ENCODE results near the gene PPP6R3. TPM values are rescaled to one million over a fixed set of nuclear protein-coding genes. Genes with fewer than 3 reads are reported as not detected.

PPP6R3 gene
- total RNA-seq, 4 donors from 2014 or later = 104 to 169 (median 118) TPM

DNA sequence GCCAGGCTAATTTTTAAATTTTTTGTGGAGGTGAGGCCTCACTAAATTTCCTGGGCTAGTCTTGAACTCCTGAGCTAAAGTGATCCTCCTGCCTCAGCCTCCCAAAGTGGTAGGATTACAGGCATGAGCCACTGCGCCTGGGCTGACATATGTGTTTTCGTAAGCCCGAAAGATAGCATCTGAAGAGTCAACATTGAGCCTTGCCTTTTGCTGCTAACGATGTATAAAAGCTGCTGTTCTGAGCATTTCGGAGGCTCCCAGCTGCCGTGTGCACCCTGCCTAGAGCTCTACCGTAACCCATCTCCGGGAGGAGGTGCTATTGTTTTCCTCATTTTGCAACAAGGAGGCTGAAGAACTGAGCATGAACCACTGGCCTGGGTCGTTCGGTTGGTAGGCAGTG, 18.1 kb upstream of the PPP6R3 start:
- TF ChIP-seq, protein P1, sequence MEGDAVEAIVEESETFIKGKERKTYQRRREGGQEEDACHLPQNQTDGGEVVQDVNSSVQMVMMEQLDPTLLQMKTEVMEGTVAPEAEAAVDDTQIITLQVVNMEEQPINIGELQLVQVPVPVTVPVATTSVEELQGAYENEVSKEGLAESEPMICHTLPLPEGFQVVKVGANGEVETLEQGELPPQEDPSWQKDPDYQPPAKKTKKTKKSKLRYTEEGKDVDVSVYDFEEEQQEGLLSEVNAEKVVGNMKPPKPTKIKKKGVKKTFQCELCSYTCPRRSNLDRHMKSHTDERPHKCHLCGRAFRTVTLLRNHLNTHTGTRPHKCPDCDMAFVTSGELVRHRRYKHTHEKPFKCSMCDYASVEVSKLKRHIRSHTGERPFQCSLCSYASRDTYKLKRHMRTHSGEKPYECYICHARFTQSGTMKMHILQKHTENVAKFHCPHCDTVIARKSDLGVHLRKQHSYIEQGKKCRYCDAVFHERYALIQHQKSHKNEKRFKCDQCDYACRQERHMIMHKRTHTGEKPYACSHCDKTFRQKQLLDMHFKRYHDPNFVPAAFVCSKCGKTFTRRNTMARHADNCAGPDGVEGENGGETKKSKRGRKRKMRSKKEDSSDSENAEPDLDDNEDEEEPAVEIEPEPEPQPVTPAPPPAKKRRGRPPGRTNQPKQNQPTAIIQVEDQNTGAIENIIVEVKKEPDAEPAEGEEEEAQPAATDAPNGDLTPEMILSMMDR (IDR thresholded peaks at IDR 0.05; ENCODE audit: low read depth) = no peak

- TF ChIP-seq, protein P1 (IDR thresholded peaks at IDR 0.05; ENCODE audit: low read depth) = no peak
Observed at GRCh38 chr11:68444566-68444965, 16.0 kb upstream of the PPP6R3 start.

DNA sequence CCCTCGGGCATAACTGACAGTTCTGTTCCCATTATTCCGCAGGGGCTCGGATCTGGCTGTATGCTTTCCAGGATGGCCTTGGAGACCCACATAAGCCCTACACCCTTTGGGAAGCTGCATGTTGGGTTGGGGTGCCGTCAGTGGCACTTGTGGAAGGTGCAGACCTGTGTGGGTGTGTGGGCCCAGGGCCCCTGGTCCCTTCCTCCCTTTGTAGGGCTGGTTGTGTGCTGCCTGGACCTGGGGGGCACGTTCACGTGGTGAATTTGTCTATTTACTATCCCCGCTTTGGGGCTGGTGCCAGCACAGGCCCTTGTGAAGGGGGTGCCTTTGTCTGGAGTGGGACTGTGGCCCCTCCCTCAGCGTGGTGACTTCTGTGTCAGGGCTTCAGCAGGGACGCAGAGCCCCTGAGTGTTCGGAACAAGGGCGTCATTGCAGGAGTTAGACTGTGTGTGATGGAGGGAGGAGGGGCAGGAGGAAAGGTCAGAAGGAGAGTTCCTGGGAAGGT, 15.0 kb upstream of the PPP6R3 start:
- TF ChIP-seq, protein P1 (IDR thresholded peaks at IDR 0.05; ENCODE audit: low read depth) = no peak

- TF ChIP-seq, protein P1 (IDR thresholded peaks at IDR 0.05; ENCODE audit: low read depth) = no peak
Observed at GRCh38 chr11:68446046-68446725, 14.4 kb upstream of the PPP6R3 start.

DNA sequence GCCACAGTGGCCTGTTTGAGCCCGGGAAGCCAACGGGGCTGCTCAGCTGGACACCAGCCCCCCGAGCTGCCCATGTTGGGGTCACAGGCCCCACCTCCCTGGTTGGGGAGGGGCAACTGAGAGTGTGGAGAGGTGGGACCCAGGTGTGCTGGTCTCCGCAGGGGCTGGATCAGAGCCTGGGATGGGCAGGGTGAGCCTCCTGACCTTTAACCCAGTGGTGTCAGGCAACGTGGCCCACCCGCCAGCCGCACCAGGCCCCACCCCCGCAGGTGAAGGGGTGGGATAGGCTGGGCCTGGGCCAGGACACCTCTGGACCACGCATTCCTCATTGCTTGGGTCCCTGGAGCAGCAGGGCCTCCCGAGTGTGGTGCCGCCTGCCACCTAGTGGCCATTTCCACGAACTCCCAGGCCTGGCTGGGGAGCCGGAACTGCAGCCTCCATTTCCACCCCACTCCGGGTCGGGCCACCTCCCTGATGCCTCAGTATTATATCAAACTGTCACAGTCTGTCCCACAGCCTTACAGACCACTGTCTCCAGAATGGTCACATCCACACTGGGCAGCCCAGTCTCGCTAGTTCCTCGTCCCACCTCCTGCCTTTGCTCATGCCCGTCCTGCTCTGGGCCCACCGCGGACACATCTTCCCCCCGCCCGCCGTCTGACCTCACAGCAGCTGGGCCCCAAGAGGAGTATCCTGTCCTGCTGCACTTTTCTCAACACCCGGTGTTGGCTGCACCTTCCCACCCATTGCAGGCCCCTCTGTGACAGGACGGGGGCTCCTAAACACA, 13.3 kb upstream of the PPP6R3 start:
- TF ChIP-seq, protein P1 (IDR thresholded peaks at IDR 0.05; ENCODE audit: low read depth) = no peak

DNA sequence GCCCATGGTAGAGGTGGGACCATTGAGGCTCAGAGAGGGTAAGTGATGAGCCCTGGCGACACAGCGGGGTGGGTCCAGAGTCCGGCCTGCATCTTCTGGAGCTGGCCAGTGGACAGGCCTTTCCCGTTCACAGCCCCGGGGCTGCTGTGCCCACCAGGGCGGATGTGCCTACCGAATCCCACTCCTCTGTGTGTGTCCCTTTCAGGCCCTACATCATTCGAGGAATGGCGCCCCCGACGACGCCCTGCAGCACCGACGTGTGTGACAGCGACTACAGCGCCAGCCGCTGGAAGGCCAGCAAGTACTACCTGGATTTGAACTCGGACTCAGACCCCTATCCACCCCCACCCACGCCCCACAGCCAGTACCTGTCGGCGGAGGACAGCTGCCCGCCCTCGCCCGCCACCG, 11.9 kb upstream of the PPP6R3 start:
- TF ChIP-seq, protein P1 (IDR thresholded peaks at IDR 0.05; ENCODE audit: low read depth) = no peak

GRCh38 chr11:68449951-68450350, 10.6 kb upstream of the PPP6R3 start:
- TF ChIP-seq, protein P1 (IDR thresholded peaks at IDR 0.05; ENCODE audit: low read depth) = no peak
